Choroid plexus epithelial cell (primary cell): Measurements from ENCODE around the gene DCAF6.

ENCODE experiments used
- DNase-seq: peaks from one replicate; pipeline ENCODE4 v3.0.0-alpha.2; 2010; ENCODE audit warnings: low read depth
- H3K4me3 ChIP-seq: 2 replicates; pipeline ENCODE4 v1.5.1; 2011; ENCODE audit warnings: low read depth, mild to moderate bottlenecking, control low read depth, low read length, moderate library complexity
- TF ChIP-seq, protein P1 (sequence below): conservative IDR thresholded peaks from 2 replicates; pipeline ENCODE4 v1.5.1; 2011; ENCODE audit warnings: low read depth, mild to moderate bottlenecking, control low read depth, inconsistent platforms, low read length, moderate library complexity

DCAF6 gene

GRCh38 chr1:168007691-168008090 lies 71.2 kb downstream of the DCAF6 start:
- H3K4me3 ChIP-seq, result no peak overlapping the region
- TF ChIP-seq, protein P1, sequence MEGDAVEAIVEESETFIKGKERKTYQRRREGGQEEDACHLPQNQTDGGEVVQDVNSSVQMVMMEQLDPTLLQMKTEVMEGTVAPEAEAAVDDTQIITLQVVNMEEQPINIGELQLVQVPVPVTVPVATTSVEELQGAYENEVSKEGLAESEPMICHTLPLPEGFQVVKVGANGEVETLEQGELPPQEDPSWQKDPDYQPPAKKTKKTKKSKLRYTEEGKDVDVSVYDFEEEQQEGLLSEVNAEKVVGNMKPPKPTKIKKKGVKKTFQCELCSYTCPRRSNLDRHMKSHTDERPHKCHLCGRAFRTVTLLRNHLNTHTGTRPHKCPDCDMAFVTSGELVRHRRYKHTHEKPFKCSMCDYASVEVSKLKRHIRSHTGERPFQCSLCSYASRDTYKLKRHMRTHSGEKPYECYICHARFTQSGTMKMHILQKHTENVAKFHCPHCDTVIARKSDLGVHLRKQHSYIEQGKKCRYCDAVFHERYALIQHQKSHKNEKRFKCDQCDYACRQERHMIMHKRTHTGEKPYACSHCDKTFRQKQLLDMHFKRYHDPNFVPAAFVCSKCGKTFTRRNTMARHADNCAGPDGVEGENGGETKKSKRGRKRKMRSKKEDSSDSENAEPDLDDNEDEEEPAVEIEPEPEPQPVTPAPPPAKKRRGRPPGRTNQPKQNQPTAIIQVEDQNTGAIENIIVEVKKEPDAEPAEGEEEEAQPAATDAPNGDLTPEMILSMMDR, result no peak
- no peak for DNase-seq

DNA sequence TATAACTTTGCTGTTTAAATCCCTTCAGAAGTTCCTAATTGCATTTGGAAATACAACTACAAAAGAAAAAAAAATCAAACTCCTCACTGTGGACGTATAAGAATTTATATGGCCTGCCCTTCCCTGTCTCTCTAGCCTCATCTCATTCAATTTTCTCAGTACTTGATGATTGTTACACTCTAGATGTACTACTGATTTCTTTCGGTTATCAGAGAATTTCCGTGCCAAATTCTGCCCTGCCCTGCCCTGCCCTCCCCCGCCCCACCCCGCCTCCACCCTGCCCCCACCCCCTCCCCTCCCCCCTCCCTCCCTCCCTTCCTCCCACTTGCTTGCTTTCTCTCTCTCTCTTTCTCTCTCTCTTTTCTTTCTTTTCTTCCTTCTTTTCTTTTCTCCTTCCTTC lies 72.1 kb downstream of the DCAF6 start:
- TF ChIP-seq, protein P1, result no peak
- no peak overlapping the region for H3K4me3 ChIP-seq
- DNase-seq, result no peak

DNA sequence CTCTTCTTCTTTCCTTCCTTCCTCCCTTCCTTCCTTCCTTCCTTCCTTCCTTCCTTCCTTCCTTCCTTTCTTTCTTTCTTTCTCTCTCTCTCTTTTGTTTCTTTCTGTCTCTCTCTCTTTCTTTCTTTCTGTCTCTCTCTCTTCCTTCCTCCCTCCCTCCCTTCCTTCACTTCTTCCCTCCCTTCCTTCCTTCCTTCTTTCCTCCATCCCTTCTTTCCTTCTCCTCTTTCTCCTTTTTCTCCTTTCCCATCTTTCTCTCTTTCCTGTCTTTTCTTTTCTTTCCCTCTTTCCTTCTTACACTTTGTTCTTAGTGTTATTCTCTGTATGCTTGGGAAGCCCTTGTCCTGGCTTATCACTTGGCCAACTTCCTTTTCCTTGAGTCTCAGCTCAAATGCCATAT lies 72.8 kb downstream of the DCAF6 start:
- TF ChIP-seq, protein P1, result no peak

DNA sequence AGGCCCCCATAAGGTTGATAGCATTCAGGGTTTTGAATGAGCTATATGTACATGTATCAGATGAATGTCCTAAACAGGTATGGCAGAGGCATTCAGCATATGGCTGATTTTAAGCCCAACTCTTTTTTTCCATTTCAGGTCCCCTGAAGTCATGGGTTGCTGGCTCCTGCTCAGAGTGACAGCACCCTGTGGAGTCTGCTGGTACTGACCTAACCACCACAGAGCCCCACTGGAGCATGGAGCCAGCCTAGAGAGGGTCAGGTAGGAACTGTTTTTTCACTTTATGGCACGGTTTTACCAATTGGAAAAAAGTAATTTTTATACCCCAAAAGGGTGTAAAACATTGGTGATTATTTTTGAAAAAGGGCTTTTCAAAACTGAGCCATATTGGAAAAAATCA lies 82.9 kb downstream of the DCAF6 start:
- TF ChIP-seq, protein P1, result no peak
- DNase-seq, result no peak
- no peak overlapping the region for H3K4me3 ChIP-seq

More for the DNA sequence above, 72.8 kb downstream of the DCAF6 start:
- DNase-seq, result no peak
- no peak overlapping the region for H3K4me3 ChIP-seq

DNA sequence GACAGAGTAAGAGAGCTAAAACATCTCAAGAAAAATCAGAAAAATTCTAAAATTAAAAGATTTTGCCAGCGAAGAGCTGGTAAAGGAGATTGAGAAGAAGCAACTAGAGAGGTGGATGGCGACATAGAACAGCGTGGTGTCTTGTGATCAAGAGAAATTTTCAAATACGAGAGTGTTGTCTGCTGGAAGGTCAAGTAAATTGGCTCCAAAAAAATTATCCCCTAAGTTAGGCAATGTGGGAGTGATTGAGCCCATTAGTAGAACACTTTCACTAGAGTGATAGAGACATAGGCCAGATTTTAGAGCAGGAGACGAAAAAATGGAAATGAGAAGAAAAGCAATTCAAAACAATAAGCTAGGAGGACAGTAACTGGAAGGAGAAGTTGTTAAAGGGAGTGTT lies 94.7 kb downstream of the DCAF6 start:
- DNase-seq, result no peak
- TF ChIP-seq, protein P1, result no peak
- H3K4me3 ChIP-seq, result no peak overlapping the region

- TF ChIP-seq, protein P1, result no peak
- no peak overlapping the region for H3K4me3 ChIP-seq
- DNase-seq, result no peak
These were observed 95.1 kb downstream of the DCAF6 start for GRCh38 chr1:168031627-168032026.

GRCh38 chr1:168032029-168032428 lies 95.5 kb downstream of the DCAF6 start:
- no peak for DNase-seq
- no peak overlapping the region for H3K4me3 ChIP-seq
- TF ChIP-seq, protein P1, result no peak
